NCI-H748 (cell line): ENCODE data around the gene ALKBH4.
A peak's percentile ranks its signal among the peaks of the same experiment; 100 is the strongest.
"Not testable (repeated sequence)": the region's sequence is repeated elsewhere in the genome, so short reads cannot be mapped to it uniquely, and the experiment has no call there.

Source experiments
- DNase-seq: peaks from one replicate; lab custom pipeline; 2025; ENCODE audit not compliant: unreplicated experiment; lab: John Stamatoyannopoulos, UW

The ALKBH4 gene

GRCh38 chr7:102464577-102465280 lies at the start of gene ALKBH4, which contains the start of gene LRWD1:
ALKBH4 (minus strand) TSS chr7:102464863; CDS start chr7:102464836, 27 bp downstream.
LRWD1 (plus strand) TSS chr7:102464984; CDS start chr7:102465081, 97 bp downstream.
- peak; percentile 92 for DNase-seq

GRCh38 chr7:102512642-102513221 lies 48.1 kb upstream of the ALKBH4 start:
- not testable (repeated sequence) for DNase-seq

GRCh38 chr7:102511860-102512522 lies 47.3 kb upstream of the ALKBH4 start:
- not testable (repeated sequence) for DNase-seq

GRCh38 chr7:102510575-102510974 lies 45.9 kb upstream of the ALKBH4 start:
- not testable (repeated sequence) for DNase-seq

GRCh38 chr7:102507410-102508088 lies 42.9 kb upstream of the ALKBH4 start:
- DNase-seq, result not testable (repeated sequence)

- not testable (repeated sequence) for DNase-seq
Measured at GRCh38 chr7:102505298-102506185, 40.9 kb upstream of the ALKBH4 start.

GRCh38 chr7:102503141-102503540 lies 38.5 kb upstream of the ALKBH4 start:
- not testable (repeated sequence) for DNase-seq

- not testable (repeated sequence) for DNase-seq
Measured at GRCh38 chr7:102498321-102498720, 33.7 kb upstream of the ALKBH4 start.

GRCh38 chr7:102497308-102497707 lies 32.6 kb upstream of the ALKBH4 start:
- not testable (repeated sequence) for DNase-seq

GRCh38 chr7:102496861-102497260 lies 32.2 kb upstream of the ALKBH4 start:
- DNase-seq, result not testable (repeated sequence)

- DNase-seq, result not testable (repeated sequence)
Measured at GRCh38 chr7:102494473-102495149, 29.9 kb upstream of the ALKBH4 start.

- not testable (repeated sequence) for DNase-seq
Measured at GRCh38 chr7:102494026-102494425, 29.4 kb upstream of the ALKBH4 start.

GRCh38 chr7:102493220-102493935 lies 28.7 kb upstream of the ALKBH4 start:
- DNase-seq, result not testable (repeated sequence)

- not testable (repeated sequence) for DNase-seq
Measured at GRCh38 chr7:102490529-102491075, 25.9 kb upstream of the ALKBH4 start.

GRCh38 chr7:102484317-102484716 lies 19.7 kb upstream of the ALKBH4 start:
- not testable (repeated sequence) for DNase-seq

- not testable (repeated sequence) for DNase-seq
Measured at GRCh38 chr7:102481962-102482361, 17.3 kb upstream of the ALKBH4 start.

- DNase-seq, result not testable (repeated sequence)
Measured at GRCh38 chr7:102479982-102480637, 15.4 kb upstream of the ALKBH4 start.

- DNase-seq, result not testable (repeated sequence)
Measured at GRCh38 chr7:102479209-102479584, 14.5 kb upstream of the ALKBH4 start.
